SK-MEL-5 (cell line): ENCODE measurements around the gene PNP. TPM values are rescaled to one million over a fixed set of nuclear protein-coding genes. Genes with fewer than 3 reads are reported as not detected.
"Not testable (repeated sequence)": the region's sequence is repeated elsewhere in the genome, so short reads cannot be mapped to it uniquely, and the experiment has no call there.

Experiments
- DNase-seq: peaks from one replicate; pipeline ENCODE4 v3.0.0-alpha.2; 2016; ENCODE audit warnings: low read depth, low spot score
- in situ Hi-C: cut with HindIII; loops from 2 replicates; pipeline ENCODE4 v1.10.0; 2016; ENCODE audit warnings: low sequenced_read_pairs, high pct_unique_total_duplicates, low pct_unique_long_range_greater_than_20kb
- total RNA-seq: library from RNA; depleted of rRNA; stranded (reverse); fragments of >200 nt; shearing (Covaris generic); gene quantifications from 2 replicates; pipeline ENCODE4 v1.2.3, GENCODE V29; 2014

Gene PNP
- total RNA-seq, 1 experiment from 2014 or later = 29.5 TPM

DNA sequence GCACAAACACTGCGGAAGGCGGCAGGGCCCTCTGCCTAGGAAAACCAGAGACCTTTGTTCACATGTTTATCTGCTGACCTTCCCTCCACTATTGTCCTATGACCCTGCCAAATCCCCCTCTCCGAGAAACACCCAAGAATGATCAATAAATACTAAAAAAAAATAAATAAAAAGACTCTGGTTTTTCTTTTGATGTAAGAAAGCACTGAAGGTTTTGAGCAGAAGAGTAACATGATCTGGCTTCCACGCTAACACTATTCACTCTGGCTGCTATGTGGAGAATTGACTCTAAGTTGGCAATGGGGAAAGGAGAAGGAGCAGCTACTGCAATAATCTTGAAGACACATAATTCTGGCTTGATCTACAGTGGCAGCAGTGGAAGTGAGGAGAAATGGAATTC lies 25.6 kb upstream of the PNP start:
- in situ Hi-C loops = not testable (repeated sequence)

DNA sequence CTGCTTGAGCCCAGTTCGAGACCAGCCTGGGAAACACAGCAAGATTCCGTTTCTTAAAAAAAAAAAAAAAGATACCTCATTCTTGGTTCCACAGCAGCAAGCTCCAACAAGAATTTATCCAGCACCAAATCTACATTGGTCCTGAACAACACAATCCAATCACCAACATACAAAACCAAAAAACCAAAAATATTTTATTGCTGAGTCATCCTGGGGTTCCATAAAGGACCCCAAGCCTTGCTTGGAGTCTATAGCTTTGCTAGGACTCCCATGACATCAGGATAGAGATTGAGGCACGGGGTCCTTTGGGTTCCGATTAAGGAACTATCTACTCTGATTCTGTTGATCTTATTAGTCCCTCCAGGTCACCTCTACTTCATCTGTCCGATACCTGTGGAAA lies 22.3 kb upstream of the PNP start:
- in situ Hi-C loops = no loop called here
- DNase-seq = no peak

More for the DNA sequence above, 25.6 kb upstream of the PNP start:
- DNase-seq = not testable (repeated sequence)

DNA sequence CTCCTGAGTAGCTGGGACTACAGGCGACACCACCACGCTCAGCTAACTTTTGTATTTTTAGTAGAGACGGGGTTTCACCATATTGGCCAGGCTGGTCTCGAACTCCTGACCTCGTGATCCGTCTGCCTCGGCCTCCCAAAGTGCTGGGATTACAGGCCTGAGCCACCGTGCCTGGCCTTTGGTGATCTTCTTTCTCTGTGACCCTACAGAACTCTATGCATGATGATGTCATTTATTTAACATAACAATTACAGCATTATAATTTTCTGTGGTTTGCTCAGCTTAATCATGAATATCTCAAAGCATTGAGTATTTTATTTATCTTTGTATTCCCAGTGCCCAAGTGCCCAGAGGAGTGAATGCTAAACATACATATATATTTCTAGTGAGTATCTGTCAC lies 16.4 kb upstream of the PNP start:
- in situ Hi-C loops, DNase-seq: not testable (repeated sequence)

DNA sequence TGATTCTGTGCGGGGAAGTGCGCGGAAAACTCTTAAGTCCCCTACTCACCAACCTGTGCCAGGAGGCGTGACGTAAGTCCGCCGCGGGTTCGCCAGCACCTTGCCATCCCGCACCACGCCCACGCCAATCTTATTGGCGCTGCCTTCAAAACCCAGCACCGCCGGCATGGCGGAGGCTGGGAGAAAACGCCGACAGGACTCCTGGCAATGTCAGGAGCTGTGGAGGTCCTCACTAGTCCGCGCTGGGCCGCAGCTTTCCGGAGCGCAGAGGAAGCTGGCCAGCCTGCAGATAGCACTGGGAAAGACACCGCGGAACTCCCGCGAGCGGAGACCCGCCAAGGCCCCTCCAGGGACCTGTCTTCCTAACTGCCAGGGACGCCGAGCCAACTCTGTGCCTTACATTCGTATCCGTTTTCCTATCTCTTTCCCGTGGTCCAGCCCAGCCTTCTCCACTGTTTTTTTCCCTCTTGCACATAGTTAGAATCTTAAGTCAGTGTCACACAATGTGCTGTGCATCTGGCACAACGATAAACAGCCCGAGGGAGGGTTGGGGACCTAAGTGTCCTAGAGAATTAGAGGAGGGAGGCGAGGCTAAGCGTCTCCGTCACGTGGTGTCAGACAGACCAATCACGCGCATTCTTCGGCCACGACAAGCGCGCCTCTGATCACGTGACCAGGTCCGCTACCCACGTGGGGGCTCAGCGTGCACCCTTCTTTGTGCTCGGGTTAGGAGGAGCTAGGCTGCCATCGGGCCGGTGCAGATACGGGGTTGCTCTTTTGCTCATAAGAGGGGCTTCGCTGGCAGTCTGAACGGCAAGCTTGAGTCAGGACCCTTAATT lies 14.5 kb upstream of the PNP start, which contains the start of the genes APEX1 and OSGEP:
Gene APEX1, plus strand, starts transcription at position 711 of the 839 bp plus-strand sequence. CDS start 420 bp downstream, outside the sequence.
Gene OSGEP, minus strand, starts transcription at position 297 of the 839 bp plus-strand sequence. Its CDS starts 129 bp downstream, at position 168.
- DNase-seq = peak; percentile 98
- in situ Hi-C loops = no loop called here

DNA sequence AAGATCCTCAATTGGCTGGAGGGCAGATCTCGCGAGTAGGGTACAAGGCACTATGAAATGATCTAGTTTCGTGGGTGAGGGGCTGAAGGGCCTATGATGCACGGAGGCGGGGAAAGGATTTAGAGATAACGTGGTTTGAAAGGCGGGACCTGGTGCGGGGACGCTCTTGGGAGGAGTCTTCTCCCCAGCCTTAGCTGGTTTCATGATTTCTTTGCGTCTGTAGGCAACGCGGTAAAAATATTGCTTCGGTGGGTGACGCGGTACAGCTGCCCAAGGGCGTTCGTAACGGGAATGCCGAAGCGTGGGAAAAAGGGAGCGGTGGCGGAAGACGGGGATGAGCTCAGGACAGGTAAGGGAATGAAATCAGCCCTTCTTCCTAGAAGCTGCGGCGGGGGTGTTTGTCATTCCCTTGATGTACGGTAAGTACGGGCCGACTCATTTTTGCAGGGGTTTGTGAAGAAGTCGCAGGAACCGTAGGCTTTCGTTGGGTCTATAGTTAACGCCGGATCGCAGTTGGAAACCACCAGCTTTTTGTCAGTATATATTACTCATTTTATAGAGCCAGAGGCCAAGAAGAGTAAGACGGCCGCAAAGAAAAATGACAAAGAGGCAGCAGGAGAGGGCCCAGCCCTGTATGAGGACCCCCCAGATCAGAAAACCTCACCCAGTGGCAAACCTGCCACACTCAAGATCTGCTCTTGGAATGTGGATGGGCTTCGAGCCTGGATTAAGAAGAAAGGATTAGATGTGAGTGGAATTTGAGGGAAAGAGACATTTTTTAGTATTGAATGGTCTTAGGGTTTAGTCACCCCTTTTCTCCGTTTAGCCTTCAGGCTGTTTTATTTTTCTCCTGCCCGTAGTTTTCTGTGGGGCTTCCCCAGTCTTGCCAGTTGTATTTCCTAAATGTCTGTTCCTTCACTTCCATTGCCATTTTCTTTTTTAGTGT lies 13.6 kb upstream of the PNP start:
- no peak for DNase-seq
- in situ Hi-C loops = no loop called here

DNA sequence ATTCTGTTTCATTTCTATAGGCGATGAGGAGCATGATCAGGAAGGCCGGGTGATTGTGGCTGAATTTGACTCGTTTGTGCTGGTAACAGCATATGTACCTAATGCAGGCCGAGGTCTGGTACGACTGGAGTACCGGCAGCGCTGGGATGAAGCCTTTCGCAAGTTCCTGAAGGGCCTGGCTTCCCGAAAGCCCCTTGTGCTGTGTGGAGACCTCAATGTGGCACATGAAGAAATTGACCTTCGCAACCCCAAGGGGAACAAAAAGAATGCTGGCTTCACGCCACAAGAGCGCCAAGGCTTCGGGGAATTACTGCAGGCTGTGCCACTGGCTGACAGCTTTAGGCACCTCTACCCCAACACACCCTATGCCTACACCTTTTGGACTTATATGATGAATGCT lies 12.2 kb upstream of the PNP start:
- in situ Hi-C loops = no loop called here
- DNase-seq = no peak

DNA sequence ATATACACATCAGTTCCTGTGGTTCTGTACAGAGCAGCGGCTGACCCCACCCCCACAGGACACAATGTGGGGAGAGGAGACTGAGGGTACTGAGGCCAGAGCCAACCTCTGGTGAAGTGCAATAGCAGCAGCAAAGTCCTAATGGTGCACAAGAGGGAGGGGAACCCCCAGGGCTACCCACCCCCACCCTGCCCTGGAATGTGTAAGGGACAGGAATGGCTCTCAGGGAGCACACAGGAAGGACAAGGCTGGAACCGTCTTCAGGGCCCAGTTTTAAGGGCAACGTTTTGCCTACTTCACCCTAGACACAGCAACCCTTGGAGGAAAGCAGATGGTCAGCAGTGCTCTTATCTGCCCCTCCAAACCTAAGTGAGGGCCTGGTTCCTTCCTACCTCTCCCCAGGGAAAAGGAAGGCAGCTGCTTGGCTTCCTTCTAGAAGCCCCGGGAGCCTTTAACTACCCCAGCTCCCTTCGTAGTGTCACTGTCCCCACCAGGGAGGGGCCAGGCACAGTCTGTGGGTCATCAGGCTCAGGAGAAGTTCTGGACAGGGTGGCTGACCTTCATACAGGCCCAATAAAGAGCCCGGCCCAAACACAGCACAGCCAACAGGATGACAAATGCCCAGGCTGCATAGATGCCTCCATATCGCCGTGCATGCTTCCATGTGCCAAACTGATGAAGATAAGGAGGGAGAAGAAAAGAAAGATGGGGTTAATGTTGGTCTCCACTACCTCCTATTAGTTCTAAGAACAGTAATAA lies 11.0 kb upstream of the PNP start:
- DNase-seq = no peak
- in situ Hi-C loops = no loop called here

DNA sequence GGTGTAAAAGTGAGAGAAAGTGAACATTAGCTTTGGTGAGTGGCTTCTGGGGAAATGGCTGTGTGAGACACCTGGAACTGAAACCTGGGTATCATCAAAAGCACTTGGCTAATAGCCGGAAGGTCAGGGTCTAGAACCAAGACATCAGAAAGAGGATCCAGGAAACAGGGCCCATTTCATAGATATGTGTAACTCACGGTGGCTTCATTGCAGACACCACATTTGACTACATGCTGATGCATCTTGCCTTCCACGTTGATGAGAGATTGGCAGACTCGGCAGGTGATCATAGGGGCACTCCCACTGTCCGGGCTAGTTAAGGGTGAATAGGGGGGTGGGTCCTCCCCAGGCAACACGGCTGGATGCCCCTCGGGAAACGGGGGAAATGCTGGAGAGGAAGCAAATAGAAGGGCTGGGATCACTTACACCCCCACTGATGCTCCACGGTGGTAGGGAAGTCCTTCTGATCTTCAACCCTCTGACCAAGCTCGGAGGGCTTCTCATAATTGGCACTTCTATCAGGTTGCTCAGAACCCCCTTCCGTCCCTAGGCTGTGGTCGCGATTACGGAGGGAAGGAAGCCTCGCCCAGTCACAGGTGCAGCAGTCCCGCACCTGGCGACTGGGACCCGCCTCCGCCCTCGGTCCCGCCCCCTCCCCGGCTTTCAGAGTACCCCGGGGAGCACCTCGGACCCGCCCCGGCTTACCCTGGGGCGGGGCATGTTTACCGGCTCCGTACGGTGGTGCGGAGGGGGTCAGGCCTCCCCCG lies 8.6 kb upstream of the PNP start:
- no peak for DNase-seq
- in situ Hi-C loops = no loop called here

DNA sequence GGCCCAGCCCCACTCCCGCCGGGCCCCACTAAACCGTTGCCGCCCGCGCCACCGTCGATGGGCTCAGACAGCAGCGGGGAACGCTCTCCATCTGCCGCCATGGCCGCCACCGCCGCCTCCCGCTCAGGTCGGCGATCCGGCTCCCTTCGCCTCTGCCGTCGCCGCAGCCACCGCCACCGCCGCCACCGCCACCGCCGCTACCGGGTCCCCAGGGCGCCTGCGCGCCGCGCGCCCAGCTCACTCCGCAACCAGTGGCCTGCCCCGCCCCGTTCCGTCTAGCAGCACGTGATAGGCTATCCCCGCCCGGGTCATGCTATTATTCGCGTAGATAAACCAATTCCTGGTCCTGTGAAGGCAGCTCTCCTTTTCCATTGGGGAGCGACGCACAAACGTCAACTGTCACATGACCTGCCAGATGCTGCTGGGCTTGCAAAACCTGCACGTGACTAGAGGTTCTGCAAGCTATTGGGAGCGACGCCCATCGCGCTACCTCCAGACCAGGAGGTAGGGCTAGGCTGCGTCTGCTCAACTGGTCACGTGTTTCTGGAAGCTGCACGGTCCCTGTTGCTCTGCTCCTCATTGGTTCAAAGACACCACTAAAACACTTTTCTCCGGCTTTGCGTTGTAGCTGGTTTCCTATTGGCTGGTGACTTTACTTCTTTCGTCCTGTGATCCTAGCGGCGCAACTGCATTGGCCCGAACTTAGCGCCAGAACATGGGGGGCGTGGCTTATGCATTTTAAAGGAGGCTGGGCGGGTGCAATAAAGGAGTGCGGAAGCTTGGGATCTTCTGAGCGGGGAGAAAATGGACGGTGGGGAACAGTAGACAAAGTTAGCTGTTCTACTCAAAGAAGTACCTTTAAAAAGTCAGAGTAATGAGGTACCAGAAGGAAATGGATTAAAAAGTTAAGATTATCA lies 7.7 kb upstream of the PNP start, which contains the start of gene PIP4P1:
Gene PIP4P1, minus strand, starts transcription at position 210 of the 917 bp plus-strand sequence. Its CDS starts 109 bp downstream, at position 101.
- DNase-seq = peak; percentile 99
- in situ Hi-C loops = no loop called here

DNA sequence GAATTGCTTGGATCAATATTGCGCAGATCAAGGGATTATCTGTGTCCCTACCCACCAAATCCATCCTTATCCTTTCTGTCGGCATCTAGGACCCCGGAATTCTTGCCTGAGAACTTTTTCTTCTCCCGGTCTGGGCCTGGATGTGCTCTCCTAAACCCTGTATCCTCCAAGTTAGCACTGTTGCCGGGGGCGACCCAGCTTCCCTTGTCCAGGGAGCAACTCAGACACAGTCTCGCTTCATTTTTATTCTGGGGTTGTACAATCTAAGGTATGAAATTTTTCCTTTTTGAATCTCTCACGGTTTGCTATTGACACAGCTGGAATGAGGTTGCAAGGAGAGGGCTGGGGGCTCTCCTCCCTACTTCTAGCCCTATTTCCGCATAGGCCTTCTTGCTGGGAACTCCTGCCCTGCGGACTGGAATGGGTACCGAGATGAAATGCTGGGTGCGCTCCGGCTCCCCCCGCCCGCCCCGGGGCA lies 403 bp upstream of the PNP start:
- DNase-seq = no peak
- in situ Hi-C loops = no loop called here

DNA sequence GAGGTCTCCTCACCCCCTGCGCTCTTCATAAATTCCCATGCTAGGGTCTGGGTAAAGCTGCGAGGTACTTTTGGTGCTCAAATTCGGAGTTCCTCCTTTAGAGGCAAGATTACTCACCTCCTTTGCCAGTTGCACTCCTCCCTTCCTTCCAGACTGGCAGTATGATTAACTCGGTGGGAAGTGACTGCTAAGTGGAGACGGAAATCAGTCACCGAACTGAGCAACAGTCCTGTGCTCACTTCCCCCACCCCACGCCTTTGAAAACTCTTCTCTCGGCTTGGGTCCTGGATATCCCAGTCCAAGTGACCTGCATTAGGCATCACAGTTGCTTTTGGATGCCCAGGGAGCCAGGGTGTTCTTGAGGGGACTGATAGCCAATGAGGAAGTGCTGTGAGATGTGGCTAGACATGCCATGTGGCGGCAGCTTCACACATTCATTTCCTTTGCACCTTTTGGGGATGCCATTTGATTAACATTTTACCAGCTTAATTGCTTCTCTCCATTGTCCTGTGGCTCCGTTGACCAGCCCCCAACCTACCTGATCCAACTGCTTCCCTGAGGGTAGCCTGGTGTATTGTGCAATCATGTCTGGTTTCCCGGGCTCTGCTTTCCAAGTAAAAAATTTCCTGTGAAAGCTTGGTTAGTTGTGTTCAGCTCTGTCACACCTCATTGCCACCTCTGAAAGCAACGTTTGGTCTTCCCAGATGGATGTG lies 840 bp downstream of the PNP start:
- in situ Hi-C loops = no loop called here
- DNase-seq = peak; percentile 19

DNA sequence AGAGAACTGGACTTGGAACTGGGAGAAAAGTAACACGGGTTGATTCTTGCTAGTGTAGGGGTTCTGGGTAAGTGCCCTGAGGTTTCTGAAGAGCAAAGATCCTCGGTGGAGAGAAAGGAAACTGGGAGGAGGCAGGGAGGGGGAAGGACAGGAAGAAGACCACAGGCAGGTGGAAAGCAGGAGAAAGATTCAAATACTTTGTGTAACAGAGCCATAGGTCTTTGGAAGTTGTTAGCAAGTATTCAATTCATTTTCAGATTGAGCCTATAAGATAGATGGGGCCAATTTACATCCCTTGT lies 1.3 kb downstream of the PNP start:
- in situ Hi-C loops = no loop called here
- no peak for DNase-seq

DNA sequence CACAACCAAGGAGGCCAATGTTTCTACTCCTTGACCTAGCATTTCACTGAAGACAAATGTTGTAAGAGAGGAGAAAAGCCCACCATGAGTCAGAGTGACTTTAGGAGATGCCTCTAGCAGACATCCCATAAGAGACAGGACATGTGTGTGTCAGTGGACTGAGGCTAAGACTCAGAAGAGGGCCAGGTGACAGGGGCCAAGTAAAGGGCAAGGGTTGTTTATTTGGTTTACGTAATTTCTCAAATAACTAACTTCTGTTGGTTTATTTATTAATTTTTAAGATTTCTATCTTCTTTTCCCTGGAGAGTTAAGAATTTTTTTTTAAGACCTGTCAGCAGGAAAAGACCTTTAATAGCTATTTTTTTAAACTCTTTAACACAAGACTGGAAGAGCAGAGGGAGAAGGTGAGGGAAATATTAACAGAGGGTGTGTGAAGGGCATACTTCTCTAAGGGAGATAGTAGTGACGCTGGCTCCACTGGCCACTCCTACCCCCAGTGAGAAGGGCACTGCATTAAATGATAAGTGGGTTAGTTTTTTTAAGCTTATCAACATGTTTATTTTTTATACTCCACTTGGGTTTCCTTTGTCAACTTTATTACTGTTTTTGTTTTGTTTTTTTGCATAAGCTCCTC lies 3.4 kb downstream of the PNP start:
- in situ Hi-C loops = no loop called here
- no peak for DNase-seq

DNA sequence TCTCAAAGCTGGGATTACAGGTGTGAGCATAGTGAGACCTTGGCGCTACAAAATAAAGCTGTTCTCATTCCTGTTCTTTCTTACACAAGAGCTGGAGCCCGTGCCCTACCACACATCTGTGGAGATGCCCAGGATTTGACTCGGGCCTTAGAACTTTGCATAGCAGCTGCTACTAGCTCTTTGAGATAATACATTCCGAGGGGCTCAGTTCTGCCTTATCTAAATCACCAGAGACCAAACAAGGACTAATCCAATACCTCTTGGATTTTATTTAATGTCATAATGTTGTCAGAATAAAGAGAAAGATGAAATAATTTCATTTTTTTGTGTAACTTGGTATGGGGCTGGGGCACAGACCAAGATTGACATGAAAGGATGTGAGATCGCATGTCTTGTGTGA lies 7.6 kb downstream of the PNP start:
- in situ Hi-C loops = no loop called here

More for the DNA sequence above, 7.6 kb downstream of the PNP start:
- no peak for DNase-seq
